Stimulated activated CD4-positive, alpha-beta T cell treated with anti-CD3 and anti-CD28 coated beads, Interleukin-1b, Interleukin-23, amount 100 ng/mL, for 24 hours (primary cell): ENCODE data around the gene TYK2.
"Not testable (repeated sequence)": the region's sequence is repeated elsewhere in the genome, so short reads cannot be mapped to it uniquely, and the experiment has no call there.

Source experiments
- DNase-seq, 4 experiments: peaks; one replicate each; pipeline ENCODE4 v3.0.0-alpha.2; 2020; ENCODE audit warnings: low read depth in 4 of 4, low spot score in 1 of 4

Gene TYK2

DNA sequence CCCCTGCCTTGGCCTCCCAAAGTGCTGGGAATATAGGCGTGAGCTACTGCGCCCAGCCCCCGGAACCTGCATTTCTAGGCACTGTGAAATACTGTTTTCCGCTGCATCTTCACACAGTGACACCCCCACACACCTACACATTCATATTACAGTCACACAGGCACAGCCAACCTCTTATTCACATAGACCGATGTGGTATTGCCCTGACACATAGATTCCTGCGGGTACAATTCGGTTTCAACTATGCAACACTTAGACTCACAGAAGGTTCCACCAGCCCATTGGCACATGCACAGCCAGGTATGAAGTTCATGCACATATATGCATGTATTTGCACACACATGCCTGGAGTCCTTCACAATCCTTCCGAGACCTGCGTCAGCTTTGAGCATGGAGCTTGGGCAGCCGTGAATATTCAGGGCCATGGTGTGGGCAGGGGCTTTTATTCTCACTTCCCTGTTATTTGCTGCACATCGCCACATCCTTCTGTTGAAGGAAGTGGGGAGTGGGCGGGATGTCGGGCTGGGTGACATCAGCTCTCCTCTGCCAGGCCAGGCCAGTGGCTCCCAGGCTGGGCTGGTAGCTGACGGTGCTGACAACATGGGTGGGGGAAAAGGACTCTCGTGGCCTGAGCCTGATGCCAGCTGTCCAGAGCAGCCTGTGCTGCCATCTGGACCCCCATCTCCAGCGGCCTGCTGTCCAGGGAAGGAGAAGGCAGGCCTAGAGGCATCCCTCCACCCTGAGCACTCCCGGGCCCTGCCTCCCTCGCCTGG lies 28.3 kb upstream of the TYK2 start:
- DNase-seq, result no peak

DNA sequence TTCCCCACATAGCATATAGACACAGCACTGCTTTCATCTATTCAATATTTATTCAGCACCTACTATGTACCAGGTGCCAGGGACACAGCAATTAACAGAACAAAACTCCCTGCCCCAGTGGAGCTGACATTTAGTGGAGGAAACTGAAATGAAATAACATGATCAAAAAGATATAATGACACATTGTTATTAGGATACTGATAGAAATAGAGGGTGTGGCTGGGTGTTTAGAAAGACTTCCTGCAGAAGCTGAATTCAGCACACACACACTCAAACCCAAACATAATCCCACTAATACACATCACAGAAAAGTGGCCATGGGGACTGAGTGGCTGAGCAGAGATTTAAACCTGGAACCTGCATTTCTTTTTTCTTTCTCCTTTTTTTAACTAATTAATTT lies 26.7 kb upstream of the TYK2 start:
- DNase-seq, result no peak

DNA sequence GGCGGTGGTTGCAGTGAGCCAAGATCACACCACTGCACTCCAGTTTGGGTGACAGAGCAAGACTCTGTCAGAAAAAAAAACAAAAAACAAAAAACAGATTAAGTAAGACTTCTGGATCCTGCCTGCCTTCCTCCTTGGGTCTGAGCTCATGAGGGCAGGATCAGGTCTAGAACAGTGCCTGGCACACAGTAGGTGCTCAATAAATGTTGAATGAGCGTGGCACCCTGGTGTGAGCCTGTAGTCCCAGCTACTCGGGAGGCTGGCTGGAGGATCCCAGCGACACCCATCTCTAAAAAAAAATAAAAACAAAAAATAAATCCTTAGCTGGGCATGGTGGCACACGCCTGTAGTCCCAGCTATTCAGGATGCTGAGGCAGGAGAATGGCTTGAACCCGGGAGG lies 25.8 kb upstream of the TYK2 start:
- no peak for DNase-seq

DNA sequence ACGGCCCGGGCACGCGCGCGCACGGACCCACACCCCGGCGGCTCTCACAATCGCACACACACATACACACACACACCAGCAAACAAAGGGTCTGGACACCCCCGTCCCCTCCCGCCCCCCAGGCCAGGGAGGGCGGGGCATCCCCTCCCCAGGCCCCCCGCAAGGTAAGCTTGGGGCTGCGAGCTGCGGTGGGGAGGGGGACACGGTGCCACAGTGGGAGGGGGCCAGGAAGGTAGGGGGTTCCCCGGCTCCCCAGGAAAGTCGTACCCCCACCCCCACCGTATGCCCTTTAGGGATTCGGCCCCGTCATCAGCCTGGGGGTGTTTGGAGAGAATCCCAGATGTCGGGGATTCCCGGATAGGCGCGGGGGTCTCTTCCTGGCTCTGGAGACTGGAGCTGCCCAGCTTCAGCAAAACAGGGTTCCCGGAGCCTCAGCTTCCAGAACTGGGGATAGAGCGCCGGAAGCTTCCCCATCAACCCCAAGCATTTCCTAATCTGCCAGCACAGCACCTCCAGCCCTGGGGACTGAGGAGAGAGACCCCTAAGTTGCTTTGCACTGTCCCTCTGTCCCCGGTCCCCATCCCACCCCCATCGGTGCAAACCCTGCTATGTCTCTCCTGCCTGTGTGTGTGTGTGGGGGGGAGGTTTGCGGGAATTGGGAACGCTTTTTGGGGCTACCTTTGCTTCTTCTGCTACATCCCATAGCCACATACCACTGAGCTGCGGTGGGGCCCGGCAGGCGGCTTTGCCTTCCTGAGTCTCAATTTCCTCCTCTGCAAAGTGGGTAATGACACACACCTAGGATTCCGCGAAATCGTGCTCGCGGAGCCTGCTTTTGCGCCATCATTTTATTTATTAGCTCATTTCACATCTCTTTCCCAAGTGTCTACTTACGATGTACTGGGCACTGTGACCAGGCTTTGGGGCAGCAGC lies 24.8 kb upstream of the TYK2 start:
- DNase-seq, result peak in 1 of 4 experiments; percentile 39

DNA sequence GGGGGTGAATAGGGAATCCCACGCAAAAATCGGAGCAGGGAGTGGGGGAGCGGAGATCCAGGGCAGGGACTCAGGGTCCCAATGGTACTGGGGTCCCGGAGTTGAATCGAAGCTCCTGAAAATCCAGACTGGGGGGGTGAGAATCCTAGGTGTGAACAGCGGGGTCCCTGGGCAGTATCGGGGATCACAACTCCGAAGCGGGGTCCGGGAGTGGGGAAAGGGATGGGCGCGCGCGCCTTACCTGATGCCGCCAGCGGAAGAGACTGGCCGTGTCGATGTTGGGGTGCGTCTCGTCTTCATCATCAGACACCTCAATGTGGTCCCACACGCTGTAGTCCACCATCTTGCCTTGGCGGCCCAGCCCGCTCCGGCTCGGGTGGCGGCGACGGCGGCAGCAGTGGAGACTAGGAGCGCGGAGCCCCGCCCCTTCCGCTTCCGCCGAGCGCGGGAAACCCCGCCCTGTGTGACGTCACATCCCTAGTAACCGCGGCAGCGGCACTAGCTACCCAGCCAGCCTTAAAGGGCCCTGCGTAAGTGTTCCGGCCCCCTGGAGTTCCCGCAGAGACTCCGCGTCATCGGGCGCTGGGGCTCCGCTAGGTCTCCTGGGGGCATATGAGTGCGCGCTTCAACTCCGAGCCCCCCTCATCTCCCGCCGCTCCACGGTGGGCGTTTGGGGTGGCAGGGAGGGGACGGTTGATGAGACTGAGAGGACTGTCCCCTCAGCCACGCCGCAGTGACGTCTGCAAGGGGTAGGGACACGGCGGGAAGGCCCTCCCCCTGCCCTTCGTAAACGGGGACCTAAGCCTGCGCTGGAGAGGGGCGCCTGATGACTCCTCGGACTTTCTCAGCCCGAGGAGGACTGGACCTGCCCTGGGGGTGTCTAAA lies 23.0 kb upstream of the TYK2 start, which contains the start of gene CDC37:
TSS of gene CDC37 (minus strand) at position 406 of the 885 bp plus-strand sequence. CDS start at position 343, 63 bp downstream.
- peak; percentile 96 to 98 (median 98) for DNase-seq

DNA sequence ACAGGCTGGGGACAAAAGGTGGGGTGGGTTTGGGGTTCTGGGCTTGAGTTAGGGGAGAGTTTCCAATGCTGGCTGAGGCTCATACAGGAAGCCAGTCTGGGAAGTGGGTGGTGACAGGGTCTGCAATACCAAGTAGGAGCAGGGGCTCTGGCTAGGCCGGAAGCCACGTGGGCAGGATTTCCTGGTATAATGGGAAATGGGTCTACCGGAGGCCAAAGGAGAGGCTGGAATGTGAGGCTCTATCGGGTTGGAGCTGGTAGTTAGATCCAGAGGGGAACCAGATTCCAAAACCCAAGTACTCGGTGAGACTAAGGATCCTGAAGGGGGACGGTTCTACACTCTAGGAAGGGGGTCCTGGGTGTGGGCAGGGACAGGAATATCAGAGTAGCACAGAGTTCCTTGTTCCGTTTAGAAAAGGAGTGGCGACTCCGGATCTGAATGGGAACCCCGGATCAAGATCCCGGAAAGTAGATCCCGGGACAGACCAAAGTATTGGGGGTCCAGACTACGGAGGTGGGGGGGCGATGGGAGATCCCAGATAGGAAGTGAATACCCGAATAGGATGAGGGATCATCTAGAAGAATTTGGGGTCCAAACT lies 22.2 kb upstream of the TYK2 start:
- DNase-seq, result no peak

DNA sequence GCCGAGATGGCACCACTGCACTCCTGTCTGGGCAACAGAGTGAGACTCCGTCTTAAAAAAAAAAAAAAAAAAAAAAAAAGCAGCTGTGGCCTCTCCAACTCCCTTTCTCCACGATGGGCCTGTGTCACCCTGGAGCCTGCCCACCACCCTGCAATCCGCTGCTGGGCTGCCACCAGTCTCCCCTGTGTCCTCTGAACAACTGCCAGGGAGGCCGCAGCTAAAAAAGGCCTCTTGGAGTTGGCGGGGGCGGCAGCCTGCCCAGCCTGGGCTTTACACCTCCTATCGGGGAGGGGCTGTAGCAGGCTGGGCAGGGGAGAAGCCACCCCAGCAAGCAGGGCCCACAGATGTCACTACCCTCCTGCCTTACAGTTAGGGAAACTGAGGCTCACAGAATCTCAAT lies 19.5 kb upstream of the TYK2 start:
- DNase-seq, result no peak

DNA sequence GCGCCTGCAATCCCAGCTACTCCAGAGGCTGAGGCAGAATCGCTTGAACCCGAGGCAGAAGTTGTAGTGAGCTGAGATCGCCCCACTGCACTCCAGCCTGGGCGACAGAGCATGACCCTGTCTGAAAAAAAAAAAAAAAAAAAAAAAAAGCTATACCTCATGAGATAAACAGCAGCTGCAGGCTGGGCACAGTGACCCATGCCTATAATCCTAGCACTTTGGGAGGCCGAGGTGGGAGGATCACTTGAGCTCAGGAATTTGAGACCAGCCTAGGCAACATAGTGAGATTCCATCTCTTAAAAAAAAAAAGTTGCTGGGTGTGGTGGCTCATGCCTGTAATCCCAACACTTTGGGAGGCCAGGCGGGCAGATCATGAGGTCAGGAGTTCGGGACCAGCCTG lies 19.0 kb upstream of the TYK2 start:
- not testable (repeated sequence) for DNase-seq

DNA sequence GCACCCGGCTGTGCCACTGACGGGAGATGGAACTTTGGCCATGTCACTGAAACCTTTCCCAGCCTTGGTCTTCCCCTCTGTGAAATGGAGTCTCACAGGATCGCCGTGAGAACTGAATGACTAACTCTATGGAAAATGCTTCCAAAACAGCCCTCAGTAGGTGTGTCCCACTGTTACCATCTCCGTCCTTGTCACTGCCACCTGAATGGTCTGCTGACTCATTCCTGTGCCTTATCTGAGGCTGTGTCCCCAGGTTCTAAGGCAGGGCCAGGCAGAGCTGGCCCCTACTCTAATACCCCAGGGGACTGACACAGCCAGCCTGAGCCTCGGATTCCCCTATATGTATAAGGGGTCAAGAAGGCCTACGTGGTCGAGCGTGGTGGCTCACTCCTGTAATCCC lies 18.4 kb upstream of the TYK2 start:
- DNase-seq, result no peak

DNA sequence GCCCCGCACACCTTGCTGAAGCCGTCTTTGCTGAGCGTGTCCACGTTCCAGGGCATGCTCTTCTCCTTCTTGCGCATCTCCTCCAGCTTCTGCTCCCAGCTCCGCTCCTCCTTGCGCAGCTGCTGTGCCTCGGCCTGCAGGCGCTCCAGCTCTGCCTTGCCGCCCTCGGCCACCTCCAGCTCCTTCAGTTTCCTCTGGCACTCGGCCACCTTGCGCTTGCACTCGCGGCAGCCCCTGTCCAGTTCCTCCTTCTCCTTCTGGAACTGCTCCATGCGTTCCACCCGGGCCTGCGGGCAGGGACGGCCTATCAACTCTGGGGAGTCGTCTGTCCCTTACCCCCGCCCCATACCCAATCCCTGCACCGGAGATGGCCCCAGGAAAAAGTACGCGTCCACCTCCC lies 15.5 kb upstream of the TYK2 start:
- DNase-seq, result no peak

DNA sequence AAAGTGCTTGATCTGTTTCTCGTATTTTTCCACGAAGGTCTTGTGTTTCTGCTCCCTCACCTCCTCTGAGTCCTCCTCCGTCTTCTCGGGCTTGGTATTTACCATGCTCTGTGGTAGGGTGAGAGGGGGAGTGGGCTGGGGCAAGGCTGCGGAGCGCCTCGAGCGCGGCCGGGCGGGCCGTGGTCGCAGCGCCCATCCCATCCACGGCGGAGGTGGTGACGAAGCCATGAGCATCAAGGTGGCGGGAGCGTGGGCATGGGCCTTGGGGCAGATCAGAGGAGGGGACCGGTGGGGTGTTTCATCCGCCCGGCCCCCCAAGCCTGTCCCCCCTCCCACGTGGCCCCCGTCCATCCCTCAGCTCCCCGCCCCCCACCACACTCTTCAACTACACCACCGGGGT lies 15.1 kb upstream of the TYK2 start:
- DNase-seq, result no peak

DNA sequence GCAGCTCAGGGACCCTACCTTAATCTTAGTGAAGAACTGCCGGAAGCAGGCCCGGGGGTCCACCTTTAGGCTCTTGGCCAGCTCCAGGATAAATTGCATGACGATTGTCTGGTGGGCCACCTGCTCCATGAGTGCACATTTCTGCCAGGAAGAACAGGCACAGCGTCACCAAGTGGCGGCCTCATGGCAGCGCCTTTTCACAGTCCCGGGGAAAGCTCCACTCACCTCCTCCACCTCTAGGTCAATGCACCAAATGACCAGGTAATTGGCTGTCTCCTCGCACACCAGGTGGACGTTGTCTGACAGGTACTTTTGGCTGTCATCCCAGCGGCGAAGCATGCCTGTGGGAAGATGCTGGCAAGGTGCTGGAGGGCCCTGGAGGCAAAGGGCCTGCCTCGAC lies 14.6 kb upstream of the TYK2 start:
- no peak for DNase-seq

DNA sequence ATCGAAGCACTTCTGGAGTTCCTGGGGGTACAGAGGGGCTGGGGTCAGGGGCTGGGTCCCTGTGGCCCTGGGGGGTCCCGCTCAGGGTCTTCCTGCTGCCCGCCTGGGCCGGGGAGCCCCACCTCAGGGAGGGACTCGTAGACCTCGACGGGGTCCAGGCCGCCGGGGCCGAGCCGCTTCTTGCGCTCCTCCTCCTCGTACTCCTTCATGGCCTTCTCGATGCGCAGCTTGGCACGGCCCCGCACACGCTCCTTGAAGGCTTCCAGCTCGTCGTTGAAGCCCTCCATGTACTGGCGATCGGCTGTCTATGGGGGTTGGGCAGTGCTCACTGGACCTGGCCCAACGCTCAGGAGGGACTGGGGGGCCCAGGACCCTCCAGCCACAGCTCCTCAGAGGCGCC lies 12.8 kb upstream of the TYK2 start:
- no peak for DNase-seq

DNA sequence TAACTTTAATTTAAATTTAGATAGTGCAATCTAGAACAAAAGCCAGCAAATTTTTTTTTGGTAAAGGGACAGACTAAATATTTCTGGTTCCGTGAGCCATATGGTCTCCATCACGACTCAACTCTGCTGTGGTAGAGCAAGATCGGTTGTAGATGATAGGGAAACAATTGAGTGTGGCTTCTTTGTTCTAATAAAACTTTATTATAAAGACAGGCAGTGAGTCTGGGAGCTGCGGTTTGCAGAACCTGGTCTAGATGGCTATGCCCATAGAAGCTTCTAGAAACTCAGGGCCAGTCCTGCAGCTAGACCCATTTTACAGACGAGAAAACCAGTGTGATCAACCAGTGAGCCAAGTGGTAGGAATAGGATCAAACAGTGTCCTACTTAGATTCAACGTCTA lies 11.7 kb upstream of the TYK2 start:
- DNase-seq, result no peak

DNA sequence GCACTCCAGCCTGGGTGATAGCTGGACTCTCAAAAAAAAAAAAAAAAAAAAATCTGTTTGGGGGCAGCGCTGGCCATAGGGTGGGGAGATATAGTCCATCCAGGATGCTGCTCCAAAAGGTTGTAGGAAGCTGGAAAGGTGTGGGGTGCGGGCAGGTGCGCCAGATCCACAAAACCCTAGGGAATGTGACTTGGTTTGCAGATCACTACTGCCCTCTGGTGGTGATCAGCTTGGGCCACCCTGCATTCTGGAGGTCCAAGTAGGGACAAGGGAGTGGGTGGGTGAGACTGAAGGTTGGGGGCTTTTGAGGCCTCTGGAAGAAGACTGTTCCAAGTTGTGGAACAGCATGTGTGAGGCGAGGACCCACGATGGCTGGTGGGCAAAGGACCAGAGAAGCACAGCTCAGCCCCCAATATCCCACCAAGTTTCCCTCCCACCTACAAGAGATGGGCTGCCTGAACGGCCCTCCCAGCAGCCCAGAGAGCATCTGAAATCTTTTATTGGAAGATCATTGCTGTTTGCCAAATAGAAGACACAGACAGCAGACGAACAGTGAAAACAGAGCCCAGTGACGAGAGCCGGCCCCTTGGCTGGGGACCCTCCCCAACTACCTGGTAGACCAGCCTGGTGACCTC lies 10.4 kb upstream of the TYK2 start:
- peak; percentile 35 to 52 (median 50) for DNase-seq

DNA sequence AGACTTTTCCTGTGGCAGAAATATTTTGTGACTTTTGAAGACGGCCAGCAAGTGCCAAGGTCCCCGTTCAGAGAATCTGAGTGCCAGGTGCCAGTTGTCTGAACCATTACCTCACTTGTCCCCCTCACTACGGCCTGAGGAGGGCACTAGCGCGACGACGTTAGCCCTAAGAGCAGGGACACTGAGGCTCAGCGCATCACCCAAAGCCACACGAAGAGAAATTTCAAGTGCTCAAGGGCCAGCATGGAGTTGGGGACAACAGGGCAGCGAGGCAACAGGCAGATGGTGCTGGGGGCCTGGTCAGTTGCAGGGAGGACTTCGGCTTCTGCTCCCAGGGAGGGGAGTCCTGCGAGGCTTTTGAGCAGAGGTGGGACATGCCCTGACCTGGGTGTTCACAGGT lies 9.5 kb upstream of the TYK2 start:
- no peak for DNase-seq

DNA sequence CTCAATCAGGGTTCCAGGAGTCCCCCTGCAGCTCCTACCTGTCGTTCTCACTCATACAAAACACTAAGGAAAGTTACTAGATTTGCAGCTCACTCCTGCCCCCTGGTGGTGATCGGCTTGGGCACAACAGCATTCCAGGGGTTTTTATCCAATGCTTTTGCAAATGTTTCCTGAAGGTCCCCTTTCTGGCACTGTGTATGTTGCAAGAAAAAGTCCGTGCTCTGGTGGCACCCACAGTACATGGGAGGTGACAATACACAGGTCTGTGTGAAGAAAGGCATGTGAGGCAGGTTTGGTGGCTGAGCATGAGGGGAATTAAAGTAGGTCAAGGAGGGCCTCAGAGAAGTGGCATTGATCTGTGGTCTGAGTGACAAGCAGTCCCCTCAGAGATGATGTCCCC lies 8.6 kb upstream of the TYK2 start:
- peak; percentile 73 to 88 (median 82) for DNase-seq

DNA sequence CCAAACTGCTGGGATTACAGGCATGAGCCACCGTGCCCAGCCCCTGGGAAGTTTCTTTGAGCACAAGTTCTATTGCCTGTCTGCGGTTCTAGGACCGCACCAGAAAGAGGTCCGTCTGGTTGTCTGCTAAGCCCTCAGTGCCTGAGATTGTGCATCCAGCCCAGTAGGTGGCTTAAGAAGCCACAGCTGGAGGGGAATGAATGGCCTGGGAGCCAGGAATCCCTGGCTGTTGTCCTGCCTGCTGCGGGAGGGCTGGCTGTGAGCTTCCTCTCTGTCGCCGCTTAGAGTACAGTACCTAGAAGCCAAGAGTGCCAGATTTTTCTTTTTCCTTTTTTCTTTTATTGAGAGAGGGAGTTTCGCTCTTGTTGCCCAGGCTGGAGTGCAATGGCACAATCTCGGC lies 4.2 kb upstream of the TYK2 start:
- no peak for DNase-seq

DNA sequence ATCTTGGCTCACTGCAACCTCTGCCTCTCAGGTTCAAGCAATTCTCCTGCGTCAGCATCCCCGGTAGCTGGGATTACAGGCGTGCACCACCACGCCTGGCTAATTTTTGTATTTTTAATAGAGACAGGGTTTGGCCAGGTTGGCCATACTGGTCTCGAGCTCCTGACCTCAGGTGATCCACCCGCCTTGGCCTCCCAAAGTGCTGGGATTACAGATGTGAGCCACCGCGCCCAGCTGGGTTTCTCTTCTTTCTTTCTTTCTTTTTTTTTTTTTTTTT lies 2.8 kb upstream of the TYK2 start:
- DNase-seq, result not testable (repeated sequence)

DNA sequence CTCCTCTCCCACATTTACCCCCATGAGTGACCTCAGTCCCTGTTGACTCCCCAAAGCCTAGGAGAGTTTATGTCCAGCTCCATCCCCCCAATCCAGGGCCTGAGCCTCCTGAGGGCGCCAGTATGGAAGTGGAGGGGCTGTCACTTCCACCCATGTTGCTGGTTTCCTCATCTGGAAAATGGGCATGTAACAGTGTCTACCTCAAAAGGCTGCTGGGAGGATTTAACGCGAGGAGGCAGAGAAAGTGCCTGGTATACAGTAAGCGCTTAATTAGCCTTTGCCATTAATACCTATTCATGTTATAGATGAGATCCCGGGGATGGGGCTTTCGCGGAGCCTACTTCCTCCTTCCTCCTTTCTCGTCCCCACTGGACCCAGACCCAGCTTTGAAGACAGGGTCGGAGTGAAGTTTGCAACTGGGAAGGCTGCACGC lies 476 bp downstream of the TYK2 start:
- no peak for DNase-seq

DNA sequence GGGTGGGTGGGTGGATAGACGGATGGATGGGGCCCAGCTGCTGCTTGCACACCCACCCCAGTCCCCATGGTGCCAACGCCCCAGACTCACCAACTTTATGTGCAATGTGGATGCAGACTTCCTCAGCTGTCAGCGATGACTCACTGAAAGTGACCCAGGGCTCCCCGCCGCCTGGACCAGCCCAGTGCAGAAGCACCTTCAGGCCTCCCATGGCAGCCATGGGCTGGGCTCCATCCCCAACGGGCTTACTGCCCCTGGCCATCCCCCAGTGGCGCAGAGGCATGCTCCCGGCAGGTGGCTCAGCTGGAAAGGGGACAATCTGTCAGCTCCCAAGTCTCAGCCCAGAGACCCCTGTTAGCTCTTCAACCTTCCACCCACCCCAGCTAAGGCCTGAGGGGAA lies 2.2 kb downstream of the TYK2 start:
- DNase-seq, result no peak
